ENCODE results near the gene SPANXN1.
A peak's percentile ranks its signal among the peaks of the same experiment; 100 is the strongest.
"Not testable (repeated sequence)": the region's sequence is repeated elsewhere in the genome, so short reads cannot be mapped to it uniquely, and the experiment has no call there.

The SPANXN1 gene

GRCh38 chrX:145247203-145247602 is at the start of gene SPANXN1:
Gene SPANXN1, plus strand, starts transcription at chrX:145247503. Its CDS starts 84 bp downstream, at chrX:145247587.
- DNase-seq (ENCODE audit: low read depth); in situ Hi-C loops (cut with HindIII; ENCODE audit: low sequenced_read_pairs); H3K4me3 ChIP-seq (ENCODE audit: low read depth, low read length): not testable (repeated sequence)

GRCh38 chrX:145199078-145199477 is 48.2 kb upstream of the SPANXN1 start:
- in situ Hi-C loops (cut with HindIII; ENCODE audit: low sequenced_read_pairs): no loop called here
- TF ChIP-seq CTCF (IDR thresholded peaks at IDR 0.05; ENCODE audit: low read depth, low read length, missing control alignments): no peak
- H3K4me3 ChIP-seq (ENCODE audit: low read depth, low read length): no peak overlapping the region
- no peak for DNase-seq (ENCODE audit: low read depth)

GRCh38 chrX:145213504-145213903 is 33.8 kb upstream of the SPANXN1 start:
- H3K4me3 ChIP-seq (ENCODE audit: low read depth, low read length): no peak overlapping the region
- TF ChIP-seq CTCF (IDR thresholded peaks at IDR 0.05; ENCODE audit: low read depth, low read length, missing control alignments): peak; percentile 19
- in situ Hi-C loops (cut with HindIII; ENCODE audit: low sequenced_read_pairs): no loop called here
- DNase-seq (ENCODE audit: low read depth): no peak

GRCh38 chrX:145292218-145292617 is 44.9 kb downstream of the SPANXN1 start:
- no peak for DNase-seq (ENCODE audit: low read depth)
- no peak for TF ChIP-seq CTCF (IDR thresholded peaks at IDR 0.05; ENCODE audit: low read depth, low read length, missing control alignments)
- H3K4me3 ChIP-seq (ENCODE audit: low read depth, low read length): no peak overlapping the region
- in situ Hi-C loops (cut with HindIII; ENCODE audit: low sequenced_read_pairs): no loop called here
